ENCODE results near the gene SPRR2D. TPM values are rescaled to one million over a fixed set of nuclear protein-coding genes. Genes with fewer than 3 reads are reported as not detected.

The SPRR2D gene
- total and polyA plus RNA-seq, 2 donors from 2014 or later, result not detected

DNA sequence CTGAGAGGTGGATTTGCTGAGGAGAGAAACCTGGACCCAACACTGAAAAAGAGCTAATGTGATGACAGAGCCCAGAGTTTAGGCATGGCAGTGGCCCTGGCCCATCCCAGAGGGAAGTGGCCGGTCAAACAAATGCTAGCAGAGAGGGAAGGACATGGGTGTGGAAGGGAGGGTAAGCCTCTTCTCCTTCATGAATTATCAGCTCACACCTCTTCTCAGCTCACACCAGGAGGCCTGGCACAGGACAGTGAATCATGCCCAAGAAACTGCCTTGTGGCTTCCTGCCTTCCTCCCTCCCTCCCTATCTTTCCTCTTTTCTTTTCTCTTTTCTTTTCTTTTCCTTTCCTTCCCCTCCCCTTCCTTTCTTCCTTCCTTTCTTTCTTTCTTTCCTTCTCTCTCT, 40.6 kb downstream of the SPRR2D start:
- FAIRE-seq, result no peak
- TF ChIP-seq, protein P1, sequence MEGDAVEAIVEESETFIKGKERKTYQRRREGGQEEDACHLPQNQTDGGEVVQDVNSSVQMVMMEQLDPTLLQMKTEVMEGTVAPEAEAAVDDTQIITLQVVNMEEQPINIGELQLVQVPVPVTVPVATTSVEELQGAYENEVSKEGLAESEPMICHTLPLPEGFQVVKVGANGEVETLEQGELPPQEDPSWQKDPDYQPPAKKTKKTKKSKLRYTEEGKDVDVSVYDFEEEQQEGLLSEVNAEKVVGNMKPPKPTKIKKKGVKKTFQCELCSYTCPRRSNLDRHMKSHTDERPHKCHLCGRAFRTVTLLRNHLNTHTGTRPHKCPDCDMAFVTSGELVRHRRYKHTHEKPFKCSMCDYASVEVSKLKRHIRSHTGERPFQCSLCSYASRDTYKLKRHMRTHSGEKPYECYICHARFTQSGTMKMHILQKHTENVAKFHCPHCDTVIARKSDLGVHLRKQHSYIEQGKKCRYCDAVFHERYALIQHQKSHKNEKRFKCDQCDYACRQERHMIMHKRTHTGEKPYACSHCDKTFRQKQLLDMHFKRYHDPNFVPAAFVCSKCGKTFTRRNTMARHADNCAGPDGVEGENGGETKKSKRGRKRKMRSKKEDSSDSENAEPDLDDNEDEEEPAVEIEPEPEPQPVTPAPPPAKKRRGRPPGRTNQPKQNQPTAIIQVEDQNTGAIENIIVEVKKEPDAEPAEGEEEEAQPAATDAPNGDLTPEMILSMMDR (IDR thresholded peaks at IDR 0.05; ENCODE audit: borderline replicate concordance, extremely low read depth, insufficient read depth), result no peak
- no peak overlapping the region for H3K9ac ChIP-seq (ENCODE audit: low read length in 3 of 3)

DNA sequence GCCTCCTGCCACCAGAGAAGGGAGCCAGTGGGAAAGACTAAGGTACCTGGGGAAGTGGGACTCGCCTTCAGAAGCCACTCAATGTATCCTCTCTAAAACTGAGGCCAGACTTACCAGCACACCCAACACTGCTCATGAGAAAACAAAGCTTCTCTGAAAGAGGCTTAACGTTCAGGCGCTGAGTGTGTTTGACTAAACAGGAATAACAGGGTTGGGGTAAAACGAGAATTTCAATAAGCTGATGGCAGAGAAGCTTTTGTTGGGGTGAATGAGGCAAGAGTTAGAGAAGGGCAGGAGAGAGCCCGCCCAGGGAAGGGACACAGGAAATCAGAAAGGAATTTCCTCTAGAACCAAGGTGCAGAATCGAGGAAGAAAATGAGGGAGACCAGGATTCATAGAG, 41.1 kb downstream of the SPRR2D start:
- no peak for FAIRE-seq
- Histone ChIP-seq H3K36me3 (ENCODE audit: control insufficient read depth in 2 of 3, insufficient read depth in 3 of 3, low read length in 3 of 3) (no peaks in the 10 kb centered on the region), H3K4me3 (ENCODE audit: low read length in 3 of 3) (no peak overlapping the region), H3K27ac (ENCODE audit: low read depth in 2 of 2, low read length in 2 of 2) (no peak overlapping the region), H3K4me1 (ENCODE audit: control insufficient read depth in 2 of 3, insufficient read depth in 2 of 3, low read depth in 1 of 3, low read length in 3 of 3) (no peaks in the 10 kb centered on the region), H3K9ac (ENCODE audit: low read length in 3 of 3) (no peak overlapping the region), H3K27me3 (ENCODE audit: control insufficient read depth, insufficient read depth, low read length) (no peaks in the 10 kb centered on the region), H3K9me3 (ENCODE audit: control insufficient read depth in 2 of 3, insufficient read depth in 1 of 3, low read length in 3 of 3) (peaks cover 0 to 6% (median 1%) of the 10 kb centered on the region in 3 donors)
- TF ChIP-seq, protein P1 (IDR thresholded peaks at IDR 0.05; ENCODE audit: borderline replicate concordance, extremely low read depth, insufficient read depth), result no peak
- intact Hi-C loops (cut with DNase I), result no loop called here
- no peak for DNase-seq

More for the DNA sequence above, 40.6 kb downstream of the SPRR2D start:
- intact Hi-C loops (cut with DNase I), result no loop called here
- H3K27me3 ChIP-seq (ENCODE audit: control insufficient read depth, insufficient read depth, low read length), result no peaks in the 10 kb centered on the region
- H3K4me3 ChIP-seq (ENCODE audit: low read length in 3 of 3), result no peak overlapping the region
- no peak overlapping the region for H3K27ac ChIP-seq (ENCODE audit: low read depth in 2 of 2, low read length in 2 of 2)
- no peak for DNase-seq
- no peaks in the 10 kb centered on the region for H3K4me1 ChIP-seq (ENCODE audit: control insufficient read depth in 2 of 3, insufficient read depth in 2 of 3, low read depth in 1 of 3, low read length in 3 of 3)
- H3K9me3 ChIP-seq (ENCODE audit: control insufficient read depth in 2 of 3, insufficient read depth in 1 of 3, low read length in 3 of 3), result peaks cover 0 to 5% (median 1%) of the 10 kb centered on the region in 3 donors
- H3K36me3 ChIP-seq (ENCODE audit: control insufficient read depth in 2 of 3, insufficient read depth in 3 of 3, low read length in 3 of 3), result no peaks in the 10 kb centered on the region

DNA sequence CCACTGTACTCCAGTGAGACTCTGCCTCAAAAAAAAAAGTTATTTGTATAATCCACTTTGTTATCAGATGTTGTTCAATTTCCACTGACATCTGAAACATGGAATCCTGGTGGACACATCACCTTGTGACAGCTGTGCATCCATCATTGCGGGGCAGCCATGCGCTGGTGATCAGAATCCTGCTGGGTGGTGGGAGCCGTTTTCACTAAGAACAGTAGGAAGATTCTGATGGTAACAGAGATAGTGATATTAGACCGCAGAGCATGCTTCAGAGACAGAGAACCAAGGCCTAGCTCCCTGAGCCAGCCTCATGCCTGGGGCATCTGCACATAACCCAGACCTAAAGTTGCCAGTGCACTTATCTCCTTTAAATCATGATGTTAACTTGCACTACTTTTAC, 42.4 kb downstream of the SPRR2D start:
- FAIRE-seq (no peak), DNase-seq (no peak)
- H3K9ac ChIP-seq (ENCODE audit: low read length in 3 of 3), result no peak overlapping the region
- H3K27me3 ChIP-seq (ENCODE audit: control insufficient read depth, insufficient read depth, low read length), result no peaks in the 10 kb centered on the region
- H3K4me1 ChIP-seq (ENCODE audit: control insufficient read depth in 2 of 3, insufficient read depth in 2 of 3, low read depth in 1 of 3, low read length in 3 of 3), result no peaks in the 10 kb centered on the region
- H3K36me3 ChIP-seq (ENCODE audit: control insufficient read depth in 2 of 3, insufficient read depth in 3 of 3, low read length in 3 of 3), result no peaks in the 10 kb centered on the region
- no peak overlapping the region for H3K27ac ChIP-seq (ENCODE audit: low read depth in 2 of 2, low read length in 2 of 2)
- no peak overlapping the region for H3K4me3 ChIP-seq (ENCODE audit: low read length in 3 of 3)
- TF ChIP-seq, protein P1 (IDR thresholded peaks at IDR 0.05; ENCODE audit: borderline replicate concordance, extremely low read depth, insufficient read depth), result no peak
- intact Hi-C loops (cut with DNase I), result no loop called here
- peaks cover 0 to 6% (median 1%) of the 10 kb centered on the region in 3 donors for H3K9me3 ChIP-seq (ENCODE audit: control insufficient read depth in 2 of 3, insufficient read depth in 1 of 3, low read length in 3 of 3)

DNA sequence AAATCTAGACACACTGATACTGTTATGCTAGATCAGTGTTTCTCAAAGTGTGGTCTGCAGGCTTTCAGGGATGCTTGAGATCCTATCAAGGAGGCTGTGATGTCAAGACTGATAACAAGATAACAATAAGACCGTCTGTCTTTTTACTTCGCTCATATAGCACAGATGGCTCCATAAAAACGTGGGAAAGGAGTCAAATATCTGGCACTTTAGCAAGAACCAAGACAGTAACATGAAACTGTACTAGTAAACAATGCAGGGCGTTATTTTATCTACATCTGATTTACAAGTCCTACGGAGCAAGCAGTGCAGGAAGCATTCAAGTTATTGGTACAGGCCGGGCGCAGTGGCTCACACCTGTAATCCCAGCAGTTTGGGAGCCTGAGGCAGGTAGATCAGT, 43.0 kb downstream of the SPRR2D start:
- DNase-seq (no peak), FAIRE-seq (no peak)
- no peak overlapping the region for H3K4me3 ChIP-seq (ENCODE audit: low read length in 3 of 3)
- intact Hi-C loops (cut with DNase I), result no loop called here
- TF ChIP-seq, protein P1 (IDR thresholded peaks at IDR 0.05; ENCODE audit: borderline replicate concordance, extremely low read depth, insufficient read depth), result no peak
- no peak overlapping the region for H3K9ac ChIP-seq (ENCODE audit: low read length in 3 of 3)
- no peaks in the 10 kb centered on the region for H3K27me3 ChIP-seq (ENCODE audit: control insufficient read depth, insufficient read depth, low read length)
- no peaks in the 10 kb centered on the region for H3K36me3 ChIP-seq (ENCODE audit: control insufficient read depth in 2 of 3, insufficient read depth in 3 of 3, low read length in 3 of 3)
- H3K4me1 ChIP-seq (ENCODE audit: control insufficient read depth in 2 of 3, insufficient read depth in 2 of 3, low read depth in 1 of 3, low read length in 3 of 3), result no peaks in the 10 kb centered on the region
- no peak overlapping the region for H3K27ac ChIP-seq (ENCODE audit: low read depth in 2 of 2, low read length in 2 of 2)
- peaks cover 0 to 6% (median 1%) of the 10 kb centered on the region in 3 donors for H3K9me3 ChIP-seq (ENCODE audit: control insufficient read depth in 2 of 3, insufficient read depth in 1 of 3, low read length in 3 of 3)

Data from kidney (tissue), 14 donors.